HCT116 (cell line): ENCODE measurements around the gene PTPRO.

Source experiments
- CEBPB ChIP-seq: IDR thresholded peaks from 2 replicates; pipeline ENCODE4 v1.6.1; 2012; ENCODE audit warnings: low read depth
- CTCF ChIP-seq, 3 experiments: fragments of 200-600 bp in 1 of 3; sonication (generic) in 1 of 3; IDR thresholded peaks in 2 of 3; conservative IDR thresholded peaks in 1 of 3; 2 replicates each; pipeline ENCODE4 v1.5.1; 2012 to 2017; ENCODE audit warnings: low read depth in 2 of 3, low read length in 2 of 3, antibody characterized with exemption in 1 of 3, borderline replicate concordance in 1 of 3, control low read depth in 1 of 3, mild to moderate bottlenecking in 1 of 3, mixed read lengths in 1 of 3, mixed run types in 1 of 3, moderate library complexity in 1 of 3; ENCODE audit not compliant: insufficient read depth in 1 of 3
- EGR1 ChIP-seq: IDR thresholded peaks from 2 replicates; pipeline ENCODE4 v1.6.1; 2012; ENCODE audit warnings: low read depth
- ELF1 ChIP-seq: IDR thresholded peaks from 2 replicates; pipeline ENCODE4 v1.6.1; 2012; ENCODE audit warnings: low read depth, borderline replicate concordance
- EZH2phosphoT487 ChIP-seq: fragments of 200-600 bp; IDR thresholded peaks from 2 replicates; pipeline ENCODE4 v1.6.1; 2018; ENCODE audit warnings: antibody characterized with exemption, borderline replicate concordance
- POLR2A ChIP-seq: IDR thresholded peaks from 2 replicates; pipeline ENCODE4 v1.7.0; 2011; ENCODE audit warnings: borderline replicate concordance; ENCODE audit not compliant: insufficient read depth, insufficient read length; ENCODE audit errors: extremely low read depth
- POLR2AphosphoS5 ChIP-seq: IDR thresholded peaks from 2 replicates; pipeline ENCODE4 v1.6.1; 2011; ENCODE audit warnings: mild to moderate bottlenecking, low read depth, low read length, moderate library complexity
- RAD21 ChIP-seq: IDR thresholded peaks from 2 replicates; pipeline ENCODE4 v1.6.1; 2012; ENCODE audit warnings: low read depth, mild to moderate bottlenecking
- REST ChIP-seq: IDR thresholded peaks from 2 replicates; pipeline ENCODE4 v1.6.1; 2012; ENCODE audit warnings: low read depth
- SIN3A ChIP-seq: IDR thresholded peaks from 2 replicates; pipeline ENCODE4 v1.6.1; 2012; ENCODE audit warnings: low read depth
- ZFX ChIP-seq: fragments of 450-650 bp; IDR thresholded peaks from 2 replicates; pipeline ENCODE4 v1.6.1; 2017
- TF ChIP-seq, protein P1 (sequence below): IDR thresholded peaks from 2 replicates; pipeline ENCODE4 v1.6.1; 2012

DNA sequence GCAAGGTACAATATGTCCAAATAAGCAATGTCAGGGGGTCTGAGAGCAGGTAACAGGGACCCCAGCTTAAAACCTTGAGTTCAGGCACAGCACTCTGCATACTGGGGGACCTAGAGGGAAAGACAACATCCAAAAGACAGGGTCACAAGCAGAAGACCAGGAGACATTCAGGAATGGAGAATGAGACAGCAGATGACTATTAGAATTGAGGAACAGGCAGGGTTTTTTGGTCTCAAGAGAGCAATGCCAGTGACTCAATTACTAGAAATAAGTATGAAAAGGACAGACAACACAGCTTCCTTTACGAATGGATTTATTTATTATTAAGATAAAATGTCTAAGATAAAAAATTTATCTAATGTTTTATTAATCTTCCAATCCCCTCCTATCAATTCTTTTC is 223.0 kb downstream of the PTPRO start:
- no peak for TF ChIP-seq POLR2A
- TF ChIP-seq REST, result no peak
- TF ChIP-seq RAD21, result no peak
- no peak for TF ChIP-seq CTCF (IDR thresholded peaks at IDR 0.05 in 2 of 3, conservative IDR thresholded peaks at IDR 0.05 in 1 of 3; ENCODE audit: borderline replicate concordance in 1 of 3, insufficient read depth in 1 of 3, low read depth in 2 of 3, low read length in 2 of 3)
- TF ChIP-seq POLR2AphosphoS5, result no peak
- TF ChIP-seq EZH2phosphoT487, result no peak
- TF ChIP-seq ELF1, result no peak
- no peak for TF ChIP-seq SIN3A
- TF ChIP-seq, protein P1, sequence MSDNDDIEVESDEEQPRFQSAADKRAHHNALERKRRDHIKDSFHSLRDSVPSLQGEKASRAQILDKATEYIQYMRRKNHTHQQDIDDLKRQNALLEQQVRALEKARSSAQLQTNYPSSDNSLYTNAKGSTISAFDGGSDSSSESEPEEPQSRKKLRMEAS, result no peak
- TF ChIP-seq ZFX, result no peak
- no peak for TF ChIP-seq EGR1
- TF ChIP-seq CEBPB, result no peak
